Measurements from ENCODE around the gene CHRNB2. TPM values are rescaled to one million over a fixed set of nuclear protein-coding genes. Genes with fewer than 3 reads are reported as not detected.
A peak's percentile ranks its signal among the peaks of the same experiment; 100 is the strongest.

CHRNB2 gene
- total and polyA plus RNA-seq, 4 donors = 0.06 to 0.21 (median 0.08) TPM

DNA sequence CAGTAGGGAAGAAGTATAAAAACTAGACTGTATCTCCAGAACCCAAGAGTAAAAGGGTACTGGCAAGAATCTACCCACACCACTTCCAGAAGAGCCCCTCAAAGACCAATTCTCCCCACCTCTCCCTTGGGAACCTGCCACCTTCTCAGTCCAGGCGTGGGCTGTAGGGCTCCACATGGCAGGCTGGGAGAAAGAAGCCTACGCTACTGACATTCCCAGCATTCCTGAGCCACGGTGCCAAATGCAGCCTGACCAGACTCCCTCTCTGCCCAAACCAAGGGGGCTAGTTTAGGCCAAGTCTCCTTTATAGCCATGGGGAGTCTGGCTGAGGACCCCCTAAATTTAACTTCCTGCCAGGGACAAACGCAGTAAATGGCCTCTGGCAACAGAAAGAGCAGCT, 11.2 kb upstream of the CHRNB2 start:
- TF ChIP-seq, protein P1, sequence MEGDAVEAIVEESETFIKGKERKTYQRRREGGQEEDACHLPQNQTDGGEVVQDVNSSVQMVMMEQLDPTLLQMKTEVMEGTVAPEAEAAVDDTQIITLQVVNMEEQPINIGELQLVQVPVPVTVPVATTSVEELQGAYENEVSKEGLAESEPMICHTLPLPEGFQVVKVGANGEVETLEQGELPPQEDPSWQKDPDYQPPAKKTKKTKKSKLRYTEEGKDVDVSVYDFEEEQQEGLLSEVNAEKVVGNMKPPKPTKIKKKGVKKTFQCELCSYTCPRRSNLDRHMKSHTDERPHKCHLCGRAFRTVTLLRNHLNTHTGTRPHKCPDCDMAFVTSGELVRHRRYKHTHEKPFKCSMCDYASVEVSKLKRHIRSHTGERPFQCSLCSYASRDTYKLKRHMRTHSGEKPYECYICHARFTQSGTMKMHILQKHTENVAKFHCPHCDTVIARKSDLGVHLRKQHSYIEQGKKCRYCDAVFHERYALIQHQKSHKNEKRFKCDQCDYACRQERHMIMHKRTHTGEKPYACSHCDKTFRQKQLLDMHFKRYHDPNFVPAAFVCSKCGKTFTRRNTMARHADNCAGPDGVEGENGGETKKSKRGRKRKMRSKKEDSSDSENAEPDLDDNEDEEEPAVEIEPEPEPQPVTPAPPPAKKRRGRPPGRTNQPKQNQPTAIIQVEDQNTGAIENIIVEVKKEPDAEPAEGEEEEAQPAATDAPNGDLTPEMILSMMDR (IDR thresholded peaks at IDR 0.05; ENCODE audit: control extremely low read depth, extremely low read depth) = no peak
- 36 to 46% methylated on average over 4 of the region's 4 CpGs for WGBS, 2 donors
- no peaks in the 10 kb centered on the region for H3K27me3 ChIP-seq (ENCODE audit: control insufficient read depth in 3 of 3, insufficient read depth in 3 of 3, low read length in 2 of 3)
- H3K4me1 ChIP-seq (ENCODE audit: control insufficient read depth in 5 of 5, insufficient read depth in 5 of 5, low read length in 5 of 5) = peaks cover 10 to 24% (median 17%) of the 10 kb centered on the region in 5 donors
- H3K27ac ChIP-seq (ENCODE audit: low read depth in 1 of 2, low read length in 1 of 2) = peak overlapping the region in 1 of 2 donors; percentile 66
- H3K36me3 ChIP-seq (ENCODE audit: control insufficient read depth in 4 of 4, insufficient read depth in 4 of 4, low read length in 4 of 4) = peaks cover 32 to 44% (median 39%) of the 10 kb centered on the region in 4 donors
- H3K9ac ChIP-seq (ENCODE audit: insufficient read depth in 1 of 2, low read length in 2 of 2) = peak overlapping the region in 1 of 2 donors; percentile 83
- ATAC-seq (ENCODE audit: insufficient read depth, low FRiP score) (no peak), DNase-seq (peak; percentile 26 to 49 (median 39))
- H3K9me3 ChIP-seq (ENCODE audit: control insufficient read depth in 4 of 4, insufficient read depth in 3 of 4, low read length in 3 of 4) = no peaks in the 10 kb centered on the region
- no peak overlapping the region for H3K4me3 ChIP-seq

DNA sequence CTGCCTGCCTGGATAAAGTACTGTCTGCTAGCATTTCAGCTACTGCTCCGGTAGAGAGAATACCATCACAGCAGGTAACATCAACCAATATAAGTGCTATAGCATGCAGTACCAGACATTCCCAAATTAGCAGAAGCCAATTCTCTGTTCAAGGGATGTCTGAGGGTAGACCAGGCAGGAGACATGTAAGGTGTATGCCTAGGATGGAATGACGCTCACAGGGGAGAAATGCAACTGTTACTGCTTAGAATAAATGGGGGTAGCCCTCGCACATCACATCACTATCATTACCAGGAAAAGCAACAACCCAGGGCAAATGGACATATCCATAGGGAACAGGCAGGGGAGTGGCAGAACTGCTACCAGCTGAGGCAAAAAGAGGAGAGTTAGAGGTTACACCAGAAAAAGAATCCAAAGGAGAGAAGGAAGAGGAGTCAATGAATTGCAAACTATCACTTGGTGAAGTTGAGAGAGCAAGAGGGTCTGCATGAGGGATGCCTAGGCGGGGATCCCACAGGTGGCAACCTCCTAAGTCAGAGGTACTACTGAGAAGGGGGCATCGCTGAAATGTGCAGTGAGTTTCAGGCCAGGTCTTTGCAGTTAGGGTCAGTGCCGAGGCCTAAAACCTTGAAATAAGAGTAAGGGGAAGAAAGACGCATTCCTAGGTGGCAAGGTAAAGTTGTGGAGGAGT, 10.2 kb upstream of the CHRNB2 start:
- 13 to 24% methylated on average over 7 of the region's 7 CpGs for WGBS, 2 donors

DNA sequence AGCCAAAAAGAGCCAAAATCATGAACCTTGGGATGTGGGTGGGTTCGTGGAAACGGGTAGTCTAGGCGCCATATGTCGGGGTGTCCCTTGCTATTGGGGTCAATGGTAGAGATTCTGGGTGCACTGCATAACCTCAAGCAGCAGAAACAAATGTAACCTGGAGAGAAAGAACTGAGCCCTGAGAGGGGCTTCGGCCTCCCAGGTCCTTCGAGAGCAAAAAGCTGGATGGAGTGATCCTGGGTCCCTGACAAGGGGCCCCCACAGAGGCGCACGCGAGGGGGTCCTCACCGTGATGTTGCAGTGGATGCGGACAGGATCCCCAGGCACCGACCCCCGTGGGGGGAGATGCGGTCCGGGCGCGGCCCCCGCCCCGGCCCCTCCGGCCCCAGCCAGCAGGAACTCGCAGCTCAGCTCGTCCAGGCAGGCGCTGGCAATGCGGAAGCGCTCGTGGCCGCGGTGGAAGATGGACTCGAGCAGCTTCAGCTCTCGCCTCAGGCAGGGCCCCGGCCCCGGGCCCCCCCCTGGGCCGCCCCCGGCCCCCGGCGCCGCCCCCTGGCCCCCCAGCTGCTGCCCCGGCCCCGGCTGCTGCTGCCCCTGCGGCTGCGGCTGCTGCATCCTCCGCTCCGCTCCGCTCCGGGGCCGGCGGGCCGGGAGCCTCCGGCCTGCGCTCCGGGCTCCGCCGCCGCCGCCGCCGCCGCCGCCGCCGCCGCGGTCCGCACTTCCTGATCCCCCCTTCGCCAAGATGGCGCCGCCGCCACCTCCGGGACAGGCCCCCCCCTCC, 9.4 kb upstream of the CHRNB2 start, which contains the start of gene UBE2Q1:
UBE2Q1 (minus strand) TSS at position 724 of the 781 bp plus-strand sequence; CDS start at position 615, 109 bp downstream.
- H3K9ac ChIP-seq (ENCODE audit: insufficient read depth in 1 of 2, low read length in 2 of 2) = peak within 1 kb of the TSS; percentile 60 to 83
- TF ChIP-seq, protein P1 (IDR thresholded peaks at IDR 0.05; ENCODE audit: control extremely low read depth, extremely low read depth) = no peak
- H3K27me3 ChIP-seq (ENCODE audit: control insufficient read depth in 3 of 3, insufficient read depth in 3 of 3, low read length in 2 of 3) = no peaks in the 10 kb centered on the region
- 0 to 1% methylated on average over 42 to 69 of the region's 69 CpGs for WGBS, 2 donors
- DNase-seq (peak in 2 of 3 donors; percentile 33 to 45), ATAC-seq (ENCODE audit: insufficient read depth, low FRiP score) (no peak)
- H3K4me3 ChIP-seq = peak within 1 kb of the TSS; percentile 75
- peaks cover 15 to 27% (median 25%) of the 10 kb centered on the region in 4 donors for H3K36me3 ChIP-seq (ENCODE audit: control insufficient read depth in 4 of 4, insufficient read depth in 4 of 4, low read length in 4 of 4)
- H3K4me1 ChIP-seq (ENCODE audit: control insufficient read depth in 5 of 5, insufficient read depth in 5 of 5, low read length in 5 of 5) = peaks cover 10 to 24% (median 17%) of the 10 kb centered on the region in 5 donors
- H3K9me3 ChIP-seq (ENCODE audit: control insufficient read depth in 4 of 4, insufficient read depth in 3 of 4, low read length in 3 of 4) = no peaks in the 10 kb centered on the region
- peak within 1 kb of the TSS; percentile 83 to 90 for H3K27ac ChIP-seq (ENCODE audit: low read depth in 1 of 2, low read length in 1 of 2)

More for the DNA sequence above, 10.2 kb upstream of the CHRNB2 start:
- Histone ChIP-seq H3K9ac (ENCODE audit: insufficient read depth in 1 of 2, low read length in 2 of 2) (peak overlapping the region; percentile 60 to 83), H3K36me3 (ENCODE audit: control insufficient read depth in 4 of 4, insufficient read depth in 4 of 4, low read length in 4 of 4) (peaks cover 23 to 34% (median 29%) of the 10 kb centered on the region in 4 donors), H3K4me3 (peak overlapping the region; percentile 75), H3K4me1 (ENCODE audit: control insufficient read depth in 5 of 5, insufficient read depth in 5 of 5, low read length in 5 of 5) (peaks cover 10 to 24% (median 17%) of the 10 kb centered on the region in 5 donors), H3K27ac (ENCODE audit: low read depth in 1 of 2, low read length in 1 of 2) (peak overlapping the region; percentile 83), H3K27me3 (ENCODE audit: control insufficient read depth in 3 of 3, insufficient read depth in 3 of 3, low read length in 2 of 3) (no peaks in the 10 kb centered on the region), H3K9me3 (ENCODE audit: control insufficient read depth in 4 of 4, insufficient read depth in 3 of 4, low read length in 3 of 4) (no peaks in the 10 kb centered on the region)
- DNase-seq (no peak), ATAC-seq (ENCODE audit: insufficient read depth, low FRiP score) (no peak)
- TF ChIP-seq, protein P1 (IDR thresholded peaks at IDR 0.05; ENCODE audit: control extremely low read depth, extremely low read depth) = no peak

Data from lung (tissue), 12 donors.